ENCODE measurements around the gene TMEM179B. TPM values are rescaled to one million over a fixed set of nuclear protein-coding genes. Genes with fewer than 3 reads are reported as not detected.
"Not testable (repeated sequence)": the region's sequence is repeated elsewhere in the genome, so short reads cannot be mapped to it uniquely, and the experiment has no call there.

Gene TMEM179B, protein sequence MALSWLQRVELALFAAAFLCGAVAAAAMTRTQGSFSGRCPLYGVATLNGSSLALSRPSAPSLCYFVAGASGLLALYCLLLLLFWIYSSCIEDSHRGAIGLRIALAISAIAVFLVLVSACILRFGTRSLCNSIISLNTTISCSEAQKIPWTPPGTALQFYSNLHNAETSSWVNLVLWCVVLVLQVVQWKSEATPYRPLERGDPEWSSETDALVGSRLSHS
- total RNA-seq = 46.7 and 47.7 TPM in 2 replicates
- long read RNA-seq, transcript TMEM179B-201 (5 exons, 1,023 nt) = major isoform, 18 of 25 reads
- long read RNA-seq, partial matches to known transcripts = 3 of 25 reads
- long read RNA-seq, other reads (novel, unspliced or antisense) = 3 of 25 reads

DNA sequence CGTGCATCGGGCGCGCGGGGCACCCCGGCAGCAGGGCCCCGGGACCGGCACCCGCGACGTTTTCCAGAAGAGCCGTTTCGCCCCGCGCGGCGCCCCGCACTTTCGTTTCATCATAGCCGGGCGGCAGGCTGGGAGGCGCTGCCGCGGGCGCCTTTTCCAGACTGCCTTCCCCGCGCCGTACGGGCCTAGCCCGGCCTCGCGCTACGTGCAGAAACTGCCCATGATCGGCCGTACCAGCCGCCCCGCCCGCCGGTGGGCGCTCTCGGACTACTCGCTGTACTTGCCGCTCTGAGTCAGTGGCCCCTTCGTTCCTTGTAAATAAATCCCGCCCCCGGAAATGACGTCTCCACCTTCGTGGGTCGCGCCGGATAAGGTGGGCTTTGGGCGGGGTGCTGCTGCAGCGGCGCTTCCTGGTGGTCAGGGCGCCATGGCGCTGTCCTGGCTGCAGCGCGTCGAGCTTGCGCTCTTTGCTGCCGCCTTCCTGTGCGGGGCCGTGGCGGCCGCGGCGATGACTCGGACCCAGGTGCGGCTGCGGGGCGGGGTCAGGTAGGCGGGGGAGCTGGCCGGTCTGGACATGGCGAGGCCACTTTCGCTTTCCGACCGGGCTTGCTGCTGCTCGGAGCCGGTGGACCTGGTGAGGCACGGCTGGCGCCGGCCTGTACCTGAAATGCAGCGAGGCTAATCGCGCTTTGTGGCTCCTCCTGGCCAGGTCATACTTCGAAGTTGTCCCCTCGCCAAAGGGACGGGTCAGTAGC is at the start of gene TMEM179B:
Gene TMEM179B (plus strand): TSS at position 398 of the 755 bp plus-strand sequence. CDS start 30 bp downstream, at position 428.
- H3K27me3 Mint-ChIP-seq (ENCODE audit: unreplicated experiment) = no peaks in the 10 kb centered on the region
- H3K9me3 Mint-ChIP-seq (ENCODE audit: unreplicated experiment) = no peaks in the 10 kb centered on the region
- TF ChIP-seq, protein P1, sequence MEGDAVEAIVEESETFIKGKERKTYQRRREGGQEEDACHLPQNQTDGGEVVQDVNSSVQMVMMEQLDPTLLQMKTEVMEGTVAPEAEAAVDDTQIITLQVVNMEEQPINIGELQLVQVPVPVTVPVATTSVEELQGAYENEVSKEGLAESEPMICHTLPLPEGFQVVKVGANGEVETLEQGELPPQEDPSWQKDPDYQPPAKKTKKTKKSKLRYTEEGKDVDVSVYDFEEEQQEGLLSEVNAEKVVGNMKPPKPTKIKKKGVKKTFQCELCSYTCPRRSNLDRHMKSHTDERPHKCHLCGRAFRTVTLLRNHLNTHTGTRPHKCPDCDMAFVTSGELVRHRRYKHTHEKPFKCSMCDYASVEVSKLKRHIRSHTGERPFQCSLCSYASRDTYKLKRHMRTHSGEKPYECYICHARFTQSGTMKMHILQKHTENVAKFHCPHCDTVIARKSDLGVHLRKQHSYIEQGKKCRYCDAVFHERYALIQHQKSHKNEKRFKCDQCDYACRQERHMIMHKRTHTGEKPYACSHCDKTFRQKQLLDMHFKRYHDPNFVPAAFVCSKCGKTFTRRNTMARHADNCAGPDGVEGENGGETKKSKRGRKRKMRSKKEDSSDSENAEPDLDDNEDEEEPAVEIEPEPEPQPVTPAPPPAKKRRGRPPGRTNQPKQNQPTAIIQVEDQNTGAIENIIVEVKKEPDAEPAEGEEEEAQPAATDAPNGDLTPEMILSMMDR (IDR thresholded peaks at IDR 0.05) = peak; percentile 44
- H3K27ac Mint-ChIP-seq (ENCODE audit: unreplicated experiment) = peak within 1 kb of the TSS; percentile 90
- H3K36me3 Mint-ChIP-seq (ENCODE audit: unreplicated experiment) = peaks cover 12% of the 10 kb centered on the region
- peaks cover 45% of the 10 kb centered on the region for H3K4me1 Mint-ChIP-seq (ENCODE audit: unreplicated experiment)
- DNase-seq (ENCODE audit: extremely low spot score, unreplicated experiment) = peak; percentile 98
- peak within 1 kb of the TSS; percentile 90 for H3K4me3 Mint-ChIP-seq (ENCODE audit: unreplicated experiment)

DNA sequence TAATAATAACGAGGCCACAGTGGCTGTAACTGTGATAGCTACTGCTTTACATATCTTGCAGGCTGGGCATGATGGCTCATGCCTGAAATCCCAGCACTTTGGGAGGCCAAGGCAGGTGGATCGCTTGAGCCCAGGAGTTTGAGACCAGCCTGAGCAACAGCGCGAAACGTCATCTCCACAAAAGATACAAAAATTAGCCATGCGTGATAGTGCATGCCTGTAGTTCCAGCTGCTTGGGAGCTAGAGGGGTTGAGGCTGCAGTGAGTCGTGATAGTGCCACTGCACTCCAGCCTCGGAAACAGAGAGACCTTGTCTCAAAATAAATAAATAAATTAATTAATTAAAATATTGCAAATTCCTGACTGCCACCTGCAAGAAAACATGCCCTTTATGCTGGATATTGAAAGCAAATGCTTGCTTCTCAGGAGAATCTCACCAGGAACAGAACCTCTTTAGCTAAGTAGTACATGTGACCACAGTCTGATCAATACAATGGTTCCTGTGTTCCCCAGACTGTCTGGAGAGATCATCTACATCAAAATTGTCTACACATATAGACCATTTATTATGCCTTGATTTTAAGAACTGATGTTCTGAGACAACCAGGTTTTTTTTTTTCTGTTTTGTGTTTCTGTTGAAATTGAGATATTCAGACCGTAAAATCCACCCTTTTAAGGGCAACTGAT is 39.6 kb upstream of the TMEM179B start:
- Mint-ChIP-seq H3K27ac (ENCODE audit: unreplicated experiment) (no peak overlapping the region), H3K27me3 (ENCODE audit: unreplicated experiment) (no peaks in the 10 kb centered on the region)

DNA sequence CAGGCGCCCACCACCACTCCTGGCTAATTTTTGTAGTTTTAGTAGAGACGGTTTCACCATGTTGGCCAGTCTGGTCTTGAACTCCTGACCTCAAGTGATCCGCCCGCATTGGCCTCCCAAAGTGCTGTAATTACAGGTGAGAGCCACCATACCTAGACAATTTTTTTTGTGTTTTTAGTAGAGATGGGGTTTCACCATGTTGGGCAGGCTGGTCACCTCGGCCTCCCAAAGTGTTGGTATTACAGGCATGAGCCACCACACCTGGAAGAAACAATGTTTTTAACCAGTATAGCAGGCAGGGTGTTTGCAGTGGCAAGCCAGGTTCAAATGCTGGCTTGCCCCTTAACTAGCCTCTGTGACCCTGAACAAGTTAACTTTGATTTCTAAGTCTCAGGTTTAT is 37.3 kb upstream of the TMEM179B start:
- H3K9me3 Mint-ChIP-seq (ENCODE audit: unreplicated experiment); H3K4me3 Mint-ChIP-seq (ENCODE audit: unreplicated experiment); H3K27me3 Mint-ChIP-seq (ENCODE audit: unreplicated experiment); H3K36me3 Mint-ChIP-seq (ENCODE audit: unreplicated experiment); H3K27ac Mint-ChIP-seq (ENCODE audit: unreplicated experiment); DNase-seq (ENCODE audit: extremely low spot score, unreplicated experiment): not testable (repeated sequence)
- H3K4me1 Mint-ChIP-seq (ENCODE audit: unreplicated experiment) = peaks cover 19% of the 10 kb centered on the region

More for the DNA sequence above, 39.6 kb upstream of the TMEM179B start:
- H3K4me1 Mint-ChIP-seq (ENCODE audit: unreplicated experiment) = peaks cover 7% of the 10 kb centered on the region
- peaks cover 3% of the 10 kb centered on the region for H3K36me3 Mint-ChIP-seq (ENCODE audit: unreplicated experiment)
- H3K4me3 Mint-ChIP-seq (ENCODE audit: unreplicated experiment) = no peak overlapping the region
- TF ChIP-seq, protein P1 (IDR thresholded peaks at IDR 0.05) = no peak
- no peak for DNase-seq (ENCODE audit: extremely low spot score, unreplicated experiment)
- H3K9me3 Mint-ChIP-seq (ENCODE audit: unreplicated experiment) = no peaks in the 10 kb centered on the region

DNA sequence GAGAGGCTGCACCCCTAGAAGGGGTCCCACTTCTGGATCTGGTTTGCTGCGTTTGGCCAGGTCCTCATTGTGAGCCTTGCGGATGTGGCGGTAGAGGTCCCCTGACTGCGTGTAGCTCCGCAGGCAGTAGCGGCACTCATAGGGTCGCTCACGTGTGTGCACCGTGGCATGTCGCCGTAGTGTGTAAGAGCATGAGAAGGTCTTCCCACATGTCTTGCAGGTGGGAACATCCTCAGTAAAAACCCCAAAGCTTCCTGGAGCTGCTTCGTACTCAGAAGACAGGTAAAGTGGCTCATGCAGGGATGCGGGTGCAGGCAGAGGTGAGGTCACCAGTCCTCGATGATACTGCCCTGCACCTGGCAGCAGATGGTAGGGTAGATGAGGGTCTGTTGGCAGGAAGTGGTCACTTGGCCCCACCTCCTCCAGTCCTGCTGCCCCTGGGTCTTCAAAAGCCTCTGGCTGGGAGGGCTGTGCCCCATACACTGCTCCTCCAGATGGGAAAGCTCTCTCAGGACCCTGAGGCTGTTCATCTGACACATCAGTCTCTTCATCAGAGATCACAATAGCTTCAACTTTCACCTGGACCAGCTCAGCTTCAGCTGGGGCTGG is 34.9 kb upstream of the TMEM179B start:
- DNase-seq (ENCODE audit: extremely low spot score, unreplicated experiment) = no peak
- Mint-ChIP-seq H3K27ac (ENCODE audit: unreplicated experiment) (no peak overlapping the region), H3K27me3 (ENCODE audit: unreplicated experiment) (no peaks in the 10 kb centered on the region), H3K4me3 (ENCODE audit: unreplicated experiment) (peak overlapping the region; percentile 95), H3K4me1 (ENCODE audit: unreplicated experiment) (peaks cover 19% of the 10 kb centered on the region), H3K36me3 (ENCODE audit: unreplicated experiment) (peaks cover 5% of the 10 kb centered on the region), H3K9me3 (ENCODE audit: unreplicated experiment) (no peaks in the 10 kb centered on the region)
- TF ChIP-seq, protein P1 (IDR thresholded peaks at IDR 0.05) = no peak

DNA sequence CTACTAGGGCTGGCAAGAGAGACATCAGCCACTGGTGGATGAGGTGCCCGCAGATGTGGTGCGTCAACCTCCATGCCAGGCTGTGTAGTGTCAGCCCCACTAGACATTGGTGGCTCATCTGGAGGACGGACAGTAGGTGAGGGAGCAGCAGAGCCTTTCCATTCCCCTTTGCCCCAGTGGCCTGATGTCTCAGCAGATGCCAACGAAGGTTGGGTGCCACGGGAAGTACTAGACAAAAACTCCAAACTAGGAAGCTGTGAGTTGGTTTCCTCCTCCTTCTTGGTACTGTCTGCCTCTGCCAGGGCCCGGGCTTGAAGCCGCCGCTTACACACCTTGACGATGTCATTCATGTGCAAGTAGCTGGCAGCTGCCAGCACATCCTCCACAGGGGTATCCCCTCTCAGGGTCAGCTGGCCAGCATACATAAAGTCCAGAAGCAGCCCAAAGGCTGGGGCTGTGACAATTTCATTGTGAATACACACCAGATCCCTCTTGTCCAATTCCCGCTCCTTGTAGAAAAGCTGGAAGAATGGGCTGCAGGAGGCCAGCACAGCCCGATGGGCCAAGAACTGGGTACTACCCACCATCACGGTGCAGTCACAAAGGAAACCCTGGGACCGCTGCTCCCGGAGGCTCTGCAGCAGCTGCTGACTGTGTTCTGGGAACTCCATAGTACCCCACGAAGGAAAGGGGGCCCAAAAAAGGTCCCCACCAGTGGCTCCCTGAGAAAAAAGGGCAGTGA is 34.0 kb upstream of the TMEM179B start:
- peak overlapping the region; percentile 99 for H3K27ac Mint-ChIP-seq (ENCODE audit: unreplicated experiment)
- TF ChIP-seq, protein P1 (IDR thresholded peaks at IDR 0.05) = no peak
- no peak for DNase-seq (ENCODE audit: extremely low spot score, unreplicated experiment)
- H3K9me3 Mint-ChIP-seq (ENCODE audit: unreplicated experiment) = no peaks in the 10 kb centered on the region
- no peaks in the 10 kb centered on the region for H3K27me3 Mint-ChIP-seq (ENCODE audit: unreplicated experiment)
- peaks cover 19% of the 10 kb centered on the region for H3K4me1 Mint-ChIP-seq (ENCODE audit: unreplicated experiment)
- H3K4me3 Mint-ChIP-seq (ENCODE audit: unreplicated experiment) = peak overlapping the region; percentile 95
- peaks cover 5% of the 10 kb centered on the region for H3K36me3 Mint-ChIP-seq (ENCODE audit: unreplicated experiment)
